GM12874 (cell line): ENCODE measurements around the gene TM7SF3.

ENCODE experiments used
- TF ChIP-seq, protein P1 (sequence below): IDR thresholded peaks from 2 replicates; pipeline ENCODE4 v1.5.1; 2011; ENCODE audit warnings: low read depth, mild to moderate bottlenecking, control low read depth, low read length, moderate library complexity; ENCODE audit not compliant: insufficient read depth

Gene TM7SF3, protein sequence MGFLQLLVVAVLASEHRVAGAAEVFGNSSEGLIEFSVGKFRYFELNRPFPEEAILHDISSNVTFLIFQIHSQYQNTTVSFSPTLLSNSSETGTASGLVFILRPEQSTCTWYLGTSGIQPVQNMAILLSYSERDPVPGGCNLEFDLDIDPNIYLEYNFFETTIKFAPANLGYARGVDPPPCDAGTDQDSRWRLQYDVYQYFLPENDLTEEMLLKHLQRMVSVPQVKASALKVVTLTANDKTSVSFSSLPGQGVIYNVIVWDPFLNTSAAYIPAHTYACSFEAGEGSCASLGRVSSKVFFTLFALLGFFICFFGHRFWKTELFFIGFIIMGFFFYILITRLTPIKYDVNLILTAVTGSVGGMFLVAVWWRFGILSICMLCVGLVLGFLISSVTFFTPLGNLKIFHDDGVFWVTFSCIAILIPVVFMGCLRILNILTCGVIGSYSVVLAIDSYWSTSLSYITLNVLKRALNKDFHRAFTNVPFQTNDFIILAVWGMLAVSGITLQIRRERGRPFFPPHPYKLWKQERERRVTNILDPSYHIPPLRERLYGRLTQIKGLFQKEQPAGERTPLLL

DNA sequence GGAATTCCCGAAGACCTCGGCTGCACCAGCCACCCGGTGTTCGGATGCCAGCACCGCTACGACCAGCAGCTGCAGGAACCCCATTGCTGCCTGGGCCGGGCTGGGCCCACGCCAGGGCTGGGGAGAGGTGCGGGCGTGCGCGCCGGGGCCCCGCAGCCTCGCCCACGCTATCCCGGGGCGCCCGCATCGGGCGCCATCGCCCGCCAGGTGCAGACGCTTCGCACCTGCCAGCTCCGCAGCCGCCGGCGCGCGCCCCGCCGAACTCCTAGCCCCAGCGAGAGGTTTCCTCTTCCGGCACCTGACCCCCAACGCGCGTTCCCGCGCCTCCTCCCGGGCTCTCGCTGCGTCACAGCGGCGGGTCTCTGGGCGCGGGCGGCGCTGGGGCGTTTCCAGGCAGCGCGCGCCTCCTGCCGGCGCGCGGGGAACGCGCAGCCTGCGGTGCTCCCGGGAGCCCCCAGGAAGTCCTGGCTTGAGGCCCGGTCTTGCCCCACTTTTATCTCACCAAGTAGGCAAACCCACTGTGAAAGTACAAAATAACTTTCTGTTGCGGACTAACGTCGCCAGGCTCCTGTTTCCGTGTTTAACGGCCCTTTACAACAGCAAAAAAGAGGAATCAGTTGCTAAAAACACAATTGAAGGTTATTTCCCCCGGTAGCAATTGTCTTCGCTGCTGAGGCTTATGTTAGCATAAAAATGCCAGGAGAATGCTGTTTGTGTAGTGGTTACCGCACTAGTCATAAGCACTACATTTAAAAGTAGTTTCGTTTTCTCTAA, at the start of gene TM7SF3:
TSS of gene TM7SF3 (minus strand) at position 300 of the 774 bp plus-strand sequence. CDS start at position 84, 216 bp downstream.
- TF ChIP-seq, protein P1, sequence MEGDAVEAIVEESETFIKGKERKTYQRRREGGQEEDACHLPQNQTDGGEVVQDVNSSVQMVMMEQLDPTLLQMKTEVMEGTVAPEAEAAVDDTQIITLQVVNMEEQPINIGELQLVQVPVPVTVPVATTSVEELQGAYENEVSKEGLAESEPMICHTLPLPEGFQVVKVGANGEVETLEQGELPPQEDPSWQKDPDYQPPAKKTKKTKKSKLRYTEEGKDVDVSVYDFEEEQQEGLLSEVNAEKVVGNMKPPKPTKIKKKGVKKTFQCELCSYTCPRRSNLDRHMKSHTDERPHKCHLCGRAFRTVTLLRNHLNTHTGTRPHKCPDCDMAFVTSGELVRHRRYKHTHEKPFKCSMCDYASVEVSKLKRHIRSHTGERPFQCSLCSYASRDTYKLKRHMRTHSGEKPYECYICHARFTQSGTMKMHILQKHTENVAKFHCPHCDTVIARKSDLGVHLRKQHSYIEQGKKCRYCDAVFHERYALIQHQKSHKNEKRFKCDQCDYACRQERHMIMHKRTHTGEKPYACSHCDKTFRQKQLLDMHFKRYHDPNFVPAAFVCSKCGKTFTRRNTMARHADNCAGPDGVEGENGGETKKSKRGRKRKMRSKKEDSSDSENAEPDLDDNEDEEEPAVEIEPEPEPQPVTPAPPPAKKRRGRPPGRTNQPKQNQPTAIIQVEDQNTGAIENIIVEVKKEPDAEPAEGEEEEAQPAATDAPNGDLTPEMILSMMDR = peak; percentile 97

DNA sequence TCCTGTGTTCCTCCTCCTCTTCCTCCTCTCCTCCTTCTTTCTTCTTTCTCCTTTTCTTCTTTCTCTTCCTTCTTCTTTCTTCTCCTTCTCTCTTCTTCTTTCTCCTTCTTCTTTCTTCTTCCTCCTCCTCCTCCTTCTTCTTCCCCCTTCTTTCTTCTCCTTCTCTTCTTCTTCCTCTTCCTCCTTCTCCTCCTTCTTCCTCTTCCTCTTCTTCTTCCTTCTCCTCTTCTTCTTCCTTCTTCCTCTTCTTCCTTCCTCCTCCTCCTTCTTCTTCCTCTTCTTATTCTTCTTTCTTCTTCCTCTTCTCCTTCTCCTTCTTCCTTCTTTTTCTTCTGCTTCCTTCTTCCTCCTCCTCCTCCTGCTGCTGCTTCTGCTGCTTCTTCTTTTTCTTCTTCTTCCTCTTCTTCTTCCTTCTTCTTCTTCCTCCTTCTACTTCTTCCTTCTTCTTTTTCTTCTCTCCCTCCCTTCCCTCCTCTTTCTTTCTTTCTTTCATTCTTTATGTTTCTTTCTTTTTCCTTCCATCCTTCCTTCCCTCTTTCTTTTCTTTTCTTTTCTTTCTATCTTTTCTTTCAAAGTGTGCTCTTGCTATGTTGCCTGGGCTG, 49.2 kb upstream of the TM7SF3 start:
- TF ChIP-seq, protein P1 = no peak

DNA sequence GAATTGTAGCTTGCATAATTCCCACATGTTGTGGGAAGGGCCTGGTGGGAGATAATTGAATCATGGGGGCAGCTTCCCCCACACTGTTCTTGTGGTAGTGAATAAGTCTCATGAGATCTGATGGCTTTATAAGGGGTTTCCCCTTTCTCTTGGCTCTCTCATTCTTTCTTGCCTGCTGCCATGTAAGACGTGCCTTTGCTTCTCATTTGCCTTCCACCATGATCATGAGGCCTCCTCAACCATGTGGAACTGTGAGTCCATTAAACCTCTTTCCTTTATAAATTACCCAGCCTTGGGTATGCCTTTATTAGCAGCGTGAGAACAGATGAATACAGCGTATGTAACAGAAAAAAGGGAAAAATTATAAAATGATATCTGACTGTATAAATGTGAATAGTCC, 47.1 kb upstream of the TM7SF3 start:
- TF ChIP-seq, protein P1 = no peak

DNA sequence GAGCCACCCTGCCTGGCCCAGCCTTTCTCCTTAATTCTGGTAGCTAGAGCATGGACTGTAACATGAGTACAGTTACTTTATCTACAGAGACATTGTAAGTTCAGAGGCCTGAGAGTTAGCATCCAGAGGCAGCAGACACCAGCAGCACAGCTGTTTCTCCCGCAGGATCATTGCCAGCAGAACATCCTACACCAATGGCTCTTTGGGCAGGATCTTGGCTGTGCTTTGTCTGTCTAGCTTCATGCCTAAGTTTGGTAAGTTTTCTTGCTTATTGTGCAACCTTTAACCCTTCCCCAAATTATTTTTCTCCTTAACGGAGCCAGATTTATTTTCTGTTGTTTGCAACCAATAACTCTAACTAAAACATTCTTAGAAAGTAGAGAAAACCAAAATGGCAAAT, 46.6 kb upstream of the TM7SF3 start:
- TF ChIP-seq, protein P1 = no peak

DNA sequence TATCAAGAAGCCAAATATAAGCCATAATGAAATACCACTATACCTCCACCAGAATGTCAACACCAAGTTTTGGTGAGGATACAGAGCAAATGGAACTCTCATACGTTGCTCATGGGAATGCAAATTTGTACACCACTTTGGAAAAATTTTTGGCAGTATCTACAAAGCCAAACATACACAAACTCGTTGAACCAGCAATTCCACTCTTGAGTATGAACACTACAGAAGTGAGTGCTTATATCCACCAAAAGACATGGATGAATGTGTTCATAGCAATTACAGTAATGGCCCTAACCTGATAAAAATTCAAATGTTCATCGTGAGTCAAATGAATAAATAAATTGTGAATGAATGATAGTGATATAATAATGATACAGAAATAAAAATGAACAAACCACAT, 43.4 kb upstream of the TM7SF3 start:
- TF ChIP-seq, protein P1 = no peak

DNA sequence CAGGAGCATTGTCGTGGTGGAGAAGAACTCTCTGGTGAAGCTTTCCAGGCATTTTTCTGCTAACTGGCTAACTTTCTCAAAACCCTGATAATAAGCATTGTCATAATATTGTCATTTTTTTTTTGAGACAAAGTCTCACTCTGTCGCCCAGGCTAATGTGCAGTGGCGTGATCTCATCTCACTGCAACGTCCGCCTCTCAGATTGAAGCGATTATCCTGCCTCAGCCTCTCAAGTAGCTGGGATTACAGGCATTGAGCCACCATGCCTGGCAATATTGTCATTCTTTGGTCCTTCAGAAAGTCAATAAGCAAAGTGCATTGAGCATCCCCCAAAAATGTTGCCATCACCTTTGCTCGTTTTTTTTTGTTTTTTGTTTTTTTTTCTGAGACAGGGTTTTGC, 41.8 kb upstream of the TM7SF3 start:
- TF ChIP-seq, protein P1 = no peak

DNA sequence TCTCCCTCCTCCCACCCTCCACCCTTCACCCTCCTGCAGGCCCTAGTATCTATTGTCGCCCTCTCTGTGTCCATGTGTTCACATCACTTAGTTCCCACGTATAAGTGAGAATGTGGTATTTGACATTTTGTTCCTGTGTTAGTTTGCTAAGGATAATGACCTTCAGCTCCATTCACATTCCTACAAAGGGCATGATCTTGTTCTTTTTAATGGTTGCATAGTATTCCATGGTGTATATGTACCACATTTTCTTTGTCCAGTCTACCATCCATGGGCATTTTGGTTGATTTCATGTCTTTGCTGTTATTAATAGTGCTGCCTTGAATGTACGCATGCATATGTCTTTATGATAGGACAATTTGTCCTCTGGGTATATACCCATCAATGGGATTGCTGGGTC, 38.6 kb upstream of the TM7SF3 start:
- TF ChIP-seq, protein P1 = no peak
